ENCODE data around the gene SH3BP1.
"Not testable (repeated sequence)": the region's sequence is repeated elsewhere in the genome, so short reads cannot be mapped to it uniquely, and the experiment has no call there.

SH3BP1 gene

GRCh38 chr22:37633625-37634416 lies 5.6 kb upstream of the SH3BP1 start:
- DNase-seq (ENCODE audit: low read depth), result peak; percentile 35

- no peak for DNase-seq (ENCODE audit: low read depth)
Observed at GRCh38 chr22:37634417-37634924, 5.0 kb upstream of the SH3BP1 start.

- no peak for DNase-seq (ENCODE audit: low read depth)
Observed at GRCh38 chr22:37635157-37635556, 4.3 kb upstream of the SH3BP1 start.

GRCh38 chr22:37636186-37636948 lies 3.1 kb upstream of the SH3BP1 start:
- DNase-seq (ENCODE audit: low read depth), result no peak

GRCh38 chr22:37636949-37637273 lies 2.6 kb upstream of the SH3BP1 start:
- no peak for DNase-seq (ENCODE audit: low read depth)

GRCh38 chr22:37638391-37639069 lies 939 bp upstream of the SH3BP1 start:
- no peak for DNase-seq (ENCODE audit: low read depth)

- DNase-seq (ENCODE audit: low read depth), result no peak
Observed at GRCh38 chr22:37639771-37640590, 512 bp downstream of the SH3BP1 start.

- DNase-seq (ENCODE audit: low read depth), result no peak
Observed at GRCh38 chr22:37640591-37641560, 1.4 kb downstream of the SH3BP1 start.

GRCh38 chr22:37641561-37641949 lies 2.1 kb downstream of the SH3BP1 start:
- no peak for DNase-seq (ENCODE audit: low read depth)

GRCh38 chr22:37643225-37643847 lies 3.9 kb downstream of the SH3BP1 start:
- peak; percentile 91 for DNase-seq (ENCODE audit: low read depth)

- DNase-seq (ENCODE audit: low read depth), result no peak
Observed at GRCh38 chr22:37647317-37647716, 7.8 kb downstream of the SH3BP1 start.

- DNase-seq (ENCODE audit: low read depth), result no peak
Observed at GRCh38 chr22:37647928-37648327, 8.5 kb downstream of the SH3BP1 start.

- no peak for DNase-seq (ENCODE audit: low read depth)
Observed at GRCh38 chr22:37650463-37651136, 11.1 kb downstream of the SH3BP1 start.

GRCh38 chr22:37654563-37655251 lies 15.2 kb downstream of the SH3BP1 start:
- no peak for DNase-seq (ENCODE audit: low read depth)

- DNase-seq (ENCODE audit: low read depth), result no peak
Observed at GRCh38 chr22:37655252-37655563, 15.7 kb downstream of the SH3BP1 start.

- DNase-seq (ENCODE audit: low read depth), result not testable (repeated sequence)
Observed at GRCh38 chr22:37656583-37656982, 17.1 kb downstream of the SH3BP1 start.

GRCh38 chr22:37657590-37658132 lies 18.2 kb downstream of the SH3BP1 start:
- DNase-seq (ENCODE audit: low read depth), result no peak

- peak; percentile 99 for DNase-seq (ENCODE audit: low read depth)
Observed at GRCh38 chr22:37658133-37659065, 18.9 kb downstream of the SH3BP1 start, which contains the start of gene PDXP. Gene PDXP, plus strand, starts transcription at chr22:37658723. Its CDS starts 60 bp downstream, at chr22:37658783.
